DOHH2 (cell line): Measurements from ENCODE around the gene B4GALT3.

Experiments
- CTCF ChIP-seq: fragments of 200-600 bp; sonication (generic); IDR thresholded peaks from one replicate; pipeline ENCODE4 v1.5.1; 2014; ENCODE audit warnings: antibody characterized with exemption, mild to moderate bottlenecking, low read depth, low read length; ENCODE audit not compliant: poor library complexity, severe bottlenecking
- EZH2phosphoT487 ChIP-seq: fragments of 200-600 bp; sonication (generic); IDR thresholded peaks from 2 replicates; pipeline ENCODE4 v1.6.1; 2017; ENCODE audit warnings: borderline replicate concordance, mild to moderate bottlenecking, antibody characterized with exemption, low read length, moderate library complexity, mixed read lengths

GRCh38 chr1:161157867-161158266 is 19.4 kb downstream of the B4GALT3 start:
- TF ChIP-seq CTCF (no peak), EZH2phosphoT487 (no peak)
